SK-N-SH (cell line): ENCODE data around the gene KLHL14. TPM values are rescaled to one million over a fixed set of nuclear protein-coding genes. Genes with fewer than 3 reads are reported as not detected.

Source experiments
- CTCF ChIA-PET: fragments of 300-600, 350-600 bp; formaldehyde crosslinking; extraction: SDS; loops from one replicate; lab custom pipeline; 2021; lab: Yijun Ruan, JAX
- POLR2A ChIA-PET: fragments of 350-600 bp; sonication (Branson Sonifier 250); formaldehyde crosslinking; extraction: SDS; loops from one replicate; lab custom pipeline; 2020; ENCODE audit warnings: antibody characterized with exemption, inconsistent platforms; lab: Yijun Ruan, JAX
- DNase-seq: peaks from one replicate; pipeline ENCODE4 v3.0.0; 2012
- H2AFZ ChIP-seq: fragments of 200-600 bp; sonication (generic); 2 replicates; pipeline ENCODE4 v1.8.1; 2016; ENCODE audit warnings: antibody characterized with exemption, mild to moderate bottlenecking, low read depth
- H3F3A ChIP-seq: fragments of 200-600 bp; sonication (generic); replicated peaks from 2 replicates; pipeline ENCODE3; 2016; ENCODE audit warnings: antibody characterized with exemption, mild to moderate bottlenecking; ENCODE audit not compliant: insufficient read depth
- H3K27ac ChIP-seq, 2 experiments: fragments of 200-500 bp in 1 of 2; fragments of 200-600 bp in 1 of 2; sonication (Bioruptor generic) in 1 of 2; sonication (generic), shearing (Covaris generic) in 1 of 2; 2 replicates each; pipeline versions ENCODE4 v1.5.1 to v1.6.1; 2014 to 2016; ENCODE audit warnings: low read depth in 2 of 2, inconsistent platforms in 1 of 2, low read length in 1 of 2, mild to moderate bottlenecking in 1 of 2, mixed read lengths in 1 of 2
- H3K27me3 ChIP-seq: fragments of 200-600 bp; sonication (generic), shearing (Covaris generic); 2 replicates; pipeline ENCODE4 v1.6.1; 2016; ENCODE audit warnings: mixed run types; ENCODE audit not compliant: insufficient read depth
- H3K36me3 ChIP-seq, 2 experiments: fragments of 200-500 bp in 1 of 2; fragments of 200-600 bp in 1 of 2; sonication (Bioruptor generic) in 1 of 2; sonication (generic) in 1 of 2; replicated peaks in 1 of 2; 2 replicates each; pipeline versions ENCODE3 to v1.5.1; 2014 to 2016; ENCODE audit warnings: low read length in 1 of 2, mild to moderate bottlenecking in 1 of 2; ENCODE audit not compliant: insufficient read depth in 2 of 2, control insufficient read depth in 1 of 2
- H3K4me1 ChIP-seq, 2 experiments: fragments of 200-500 bp in 1 of 2; fragments of 200-600 bp in 1 of 2; sonication (Bioruptor generic) in 1 of 2; sonication (generic), shearing (Covaris generic) in 1 of 2; 2 replicates each; pipeline versions ENCODE4 v1.5.1 to v1.6.1; 2014 to 2016; ENCODE audit warnings: low read depth in 1 of 2, low read length in 1 of 2, mixed run types in 1 of 2; ENCODE audit not compliant: insufficient read depth in 2 of 2, control insufficient read depth in 1 of 2
- H3K4me2 ChIP-seq: fragments of 200-600 bp; sonication (generic), shearing (Covaris generic); 2 replicates; pipeline ENCODE4 v1.6.1; 2017; ENCODE audit warnings: mixed run types
- H3K4me3 ChIP-seq, 2 experiments: fragments of 200-500 bp in 1 of 2; fragments of 200-600 bp in 1 of 2; sonication (Bioruptor generic) in 1 of 2; sonication (generic), shearing (Covaris generic) in 1 of 2; 2 replicates each; pipeline versions ENCODE4 v1.5.1 to v1.8.1; 2014 to 2016; ENCODE audit warnings: low read depth in 2 of 2, inconsistent platforms in 1 of 2, low read length in 1 of 2, mild to moderate bottlenecking in 1 of 2, mixed read lengths in 1 of 2, moderate library complexity in 1 of 2
- H3K79me2 ChIP-seq: fragments of 200-600 bp; sonication (generic); 2 replicates; pipeline ENCODE4 v1.8.1; 2017; ENCODE audit warnings: mild to moderate bottlenecking; ENCODE audit not compliant: insufficient read depth
- H3K9ac ChIP-seq: fragments of 200-600 bp; sonication (generic); 2 replicates; pipeline ENCODE4 v1.6.1; 2017; ENCODE audit warnings: mixed run types
- H3K9me2 ChIP-seq: fragments of 200-600 bp; sonication (generic); 2 replicates; pipeline ENCODE4 v1.6.1; 2017; ENCODE audit warnings: mixed run types
- H3K9me3 ChIP-seq: fragments of 200-600 bp; sonication (generic); 2 replicates; pipeline ENCODE4 v1.6.1; 2017; ENCODE audit warnings: mixed run types, mild to moderate bottlenecking, moderate library complexity
- H4K20me1 ChIP-seq: fragments of 200-600 bp; sonication (generic); 2 replicates; pipeline ENCODE4 v1.6.1; 2017; ENCODE audit warnings: mild to moderate bottlenecking, mixed run types; ENCODE audit not compliant: insufficient read depth
- CTCF ChIP-seq: fragments of 200-600 bp; sonication (generic); IDR thresholded peaks from 2 replicates; pipeline ENCODE4 v1.6.1; 2017; ENCODE audit warnings: antibody characterized with exemption, mild to moderate bottlenecking, moderate library complexity
- EP300 ChIP-seq, 2 experiments: IDR thresholded peaks; 2 replicates each; pipeline versions ENCODE4 v1.4.0 to v1.6.1; 2012; ENCODE audit warnings: borderline replicate concordance in 1 of 2, low read depth in 1 of 2, low read length in 1 of 2
- EZH2phosphoT487 ChIP-seq: fragments of 200-600 bp; sonication (generic); IDR thresholded peaks from 2 replicates; pipeline ENCODE4 v1.6.1; 2017; ENCODE audit warnings: low read depth, mixed run types, mild to moderate bottlenecking, antibody characterized with exemption, moderate library complexity, borderline replicate concordance
- FOXJ3 ChIP-seq: sonication (generic); formaldehyde crosslinking; IDR thresholded peaks from 2 replicates; pipeline ENCODE4 v1.5.1; 2020; ENCODE audit warnings: mild to moderate bottlenecking, missing genetic modification reagents
- IRF3 ChIP-seq: fragments of 150-350 bp; IDR thresholded peaks from 2 replicates; pipeline ENCODE4 v1.6.1; 2016; ENCODE audit warnings: mild to moderate bottlenecking, low read depth, low read length
- MAX ChIP-seq: IDR thresholded peaks from 2 replicates; pipeline ENCODE4 v1.4.0; 2012; ENCODE audit warnings: low read depth
- RAD21 ChIP-seq: IDR thresholded peaks from 2 replicates; pipeline ENCODE4 v1.6.1; 2012; ENCODE audit warnings: mild to moderate bottlenecking, low read length
- TAF1 ChIP-seq: IDR thresholded peaks from 2 replicates; pipeline ENCODE4 v1.6.1; 2012; ENCODE audit warnings: low read depth, mild to moderate bottlenecking, low read length, moderate library complexity, borderline replicate concordance
- USF1 ChIP-seq: IDR thresholded peaks from 2 replicates; pipeline ENCODE4 v1.4.0; 2012; ENCODE audit warnings: low read depth, borderline replicate concordance
- USF2 ChIP-seq: fragments of 150-350 bp; IDR thresholded peaks from 2 replicates; pipeline ENCODE4 v1.6.1; 2017; ENCODE audit warnings: antibody characterized with exemption, low read length, low read depth, borderline replicate concordance
- ZBTB33 ChIP-seq: IDR thresholded peaks from 2 replicates; pipeline ENCODE4 v1.4.0; 2012; ENCODE audit warnings: low read depth, borderline replicate concordance
- WGBS: methylation state at CpG from one replicate; pipeline ENCODE4 v1.1.6; 2017; ENCODE audit warnings: low lambda C conversion rate; 5-methylcytosine and 5-hydroxymethylcytosine counted together
- polyA plus RNA-seq, 3 experiments: library from polyadenylated mRNA; depleted of rRNA; stranded (reverse); fragments of >200 nt; gene quantifications; 2 replicates each; pipeline ENCODE4 v1.2.3, GENCODE V29; 2012

The KLHL14 gene
- polyA plus RNA-seq, 1 of the 3 experiments (the other 2 are of a cell fraction) = not detected

- Histone ChIP-seq H4K20me1 (no peaks in the 10 kb centered on the region), H3K79me2 (no peaks in the 10 kb centered on the region), H3K27me3 (no peaks in the 10 kb centered on the region), H3K4me3 (no peak overlapping the region), H3K9ac (no peak overlapping the region), H3K36me3 (no peaks in the 10 kb centered on the region), H3K4me2 (no peak overlapping the region), H3K27ac (no peak overlapping the region), H3F3A (no peaks in the 10 kb centered on the region), H3K9me2 (no peaks in the 10 kb centered on the region), H3K4me1 (no peaks in the 10 kb centered on the region), H3K9me3 (no peaks in the 10 kb centered on the region; the same call in 1 of the 2 replicates), H2AFZ (no peak overlapping the region)
- ChIA-PET POLR2A (no interaction called here), CTCF (no interaction called here)
- WGBS = 49% methylated on average over 11 of the region's 16 CpGs
- DNase-seq = no peak
- TF ChIP-seq MAX (no peak), USF2 (no peak), TAF1 (no peak), EP300 (IDR thresholded peaks at IDR 0.05; ENCODE audit: borderline replicate concordance in 1 of 2, low read depth in 1 of 2, low read length in 1 of 2) (no peak), FOXJ3 (CRISPR knock-in tag) (no peak), EZH2phosphoT487 (no peak), CTCF (no peak), USF1 (no peak), IRF3 (no peak), ZBTB33 (no peak), RAD21 (no peak)
Measured at GRCh38 chr18:32822197-32822596, 49.4 kb upstream of the KLHL14 start.
